Choroid plexus epithelial cell (primary cell): ENCODE results near the gene COQ8B.

Experiments used
- DNase-seq: peaks from one replicate; pipeline ENCODE4 v3.0.0-alpha.2; 2010; ENCODE audit warnings: low read depth
- H3K4me3 ChIP-seq: 2 replicates; pipeline ENCODE4 v1.5.1; 2011; ENCODE audit warnings: low read depth, mild to moderate bottlenecking, control low read depth, low read length, moderate library complexity
- TF ChIP-seq, protein P1 (sequence below): conservative IDR thresholded peaks from 2 replicates; pipeline ENCODE4 v1.5.1; 2011; ENCODE audit warnings: low read depth, mild to moderate bottlenecking, control low read depth, inconsistent platforms, low read length, moderate library complexity

Gene COQ8B

GRCh38 chr19:40668991-40669614 is 47.6 kb downstream of the COQ8B start:
- TF ChIP-seq, protein P1, sequence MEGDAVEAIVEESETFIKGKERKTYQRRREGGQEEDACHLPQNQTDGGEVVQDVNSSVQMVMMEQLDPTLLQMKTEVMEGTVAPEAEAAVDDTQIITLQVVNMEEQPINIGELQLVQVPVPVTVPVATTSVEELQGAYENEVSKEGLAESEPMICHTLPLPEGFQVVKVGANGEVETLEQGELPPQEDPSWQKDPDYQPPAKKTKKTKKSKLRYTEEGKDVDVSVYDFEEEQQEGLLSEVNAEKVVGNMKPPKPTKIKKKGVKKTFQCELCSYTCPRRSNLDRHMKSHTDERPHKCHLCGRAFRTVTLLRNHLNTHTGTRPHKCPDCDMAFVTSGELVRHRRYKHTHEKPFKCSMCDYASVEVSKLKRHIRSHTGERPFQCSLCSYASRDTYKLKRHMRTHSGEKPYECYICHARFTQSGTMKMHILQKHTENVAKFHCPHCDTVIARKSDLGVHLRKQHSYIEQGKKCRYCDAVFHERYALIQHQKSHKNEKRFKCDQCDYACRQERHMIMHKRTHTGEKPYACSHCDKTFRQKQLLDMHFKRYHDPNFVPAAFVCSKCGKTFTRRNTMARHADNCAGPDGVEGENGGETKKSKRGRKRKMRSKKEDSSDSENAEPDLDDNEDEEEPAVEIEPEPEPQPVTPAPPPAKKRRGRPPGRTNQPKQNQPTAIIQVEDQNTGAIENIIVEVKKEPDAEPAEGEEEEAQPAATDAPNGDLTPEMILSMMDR = no peak
- no peak for DNase-seq
- H3K4me3 ChIP-seq = no peak overlapping the region

DNA sequence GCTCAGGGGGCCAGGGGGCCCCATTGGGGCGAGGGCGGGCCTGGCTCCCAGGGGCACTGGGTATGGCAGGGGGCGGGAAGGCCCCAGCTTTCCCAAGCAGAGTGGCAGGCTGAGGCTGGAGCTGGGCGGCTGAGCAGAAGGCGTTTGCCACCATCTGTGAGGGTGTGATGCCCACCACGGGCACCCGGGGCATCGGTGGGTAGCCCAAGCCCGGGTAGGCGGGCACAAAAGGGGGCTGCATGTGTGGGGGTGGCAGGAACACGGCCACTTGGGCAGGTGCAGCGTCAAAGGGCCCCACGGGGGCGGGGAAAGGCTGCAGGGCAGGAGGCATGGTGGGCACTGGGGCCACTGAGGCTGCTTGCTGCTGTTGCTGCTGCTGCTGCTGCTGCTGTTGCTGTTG is 49.1 kb downstream of the COQ8B start:
- no peak for DNase-seq
- no peak overlapping the region for H3K4me3 ChIP-seq
- TF ChIP-seq, protein P1 = no peak

GRCh38 chr19:40666803-40667438 is 49.8 kb downstream of the COQ8B start:
- TF ChIP-seq, protein P1 = no peak
- DNase-seq = no peak
- no peak overlapping the region for H3K4me3 ChIP-seq

DNA sequence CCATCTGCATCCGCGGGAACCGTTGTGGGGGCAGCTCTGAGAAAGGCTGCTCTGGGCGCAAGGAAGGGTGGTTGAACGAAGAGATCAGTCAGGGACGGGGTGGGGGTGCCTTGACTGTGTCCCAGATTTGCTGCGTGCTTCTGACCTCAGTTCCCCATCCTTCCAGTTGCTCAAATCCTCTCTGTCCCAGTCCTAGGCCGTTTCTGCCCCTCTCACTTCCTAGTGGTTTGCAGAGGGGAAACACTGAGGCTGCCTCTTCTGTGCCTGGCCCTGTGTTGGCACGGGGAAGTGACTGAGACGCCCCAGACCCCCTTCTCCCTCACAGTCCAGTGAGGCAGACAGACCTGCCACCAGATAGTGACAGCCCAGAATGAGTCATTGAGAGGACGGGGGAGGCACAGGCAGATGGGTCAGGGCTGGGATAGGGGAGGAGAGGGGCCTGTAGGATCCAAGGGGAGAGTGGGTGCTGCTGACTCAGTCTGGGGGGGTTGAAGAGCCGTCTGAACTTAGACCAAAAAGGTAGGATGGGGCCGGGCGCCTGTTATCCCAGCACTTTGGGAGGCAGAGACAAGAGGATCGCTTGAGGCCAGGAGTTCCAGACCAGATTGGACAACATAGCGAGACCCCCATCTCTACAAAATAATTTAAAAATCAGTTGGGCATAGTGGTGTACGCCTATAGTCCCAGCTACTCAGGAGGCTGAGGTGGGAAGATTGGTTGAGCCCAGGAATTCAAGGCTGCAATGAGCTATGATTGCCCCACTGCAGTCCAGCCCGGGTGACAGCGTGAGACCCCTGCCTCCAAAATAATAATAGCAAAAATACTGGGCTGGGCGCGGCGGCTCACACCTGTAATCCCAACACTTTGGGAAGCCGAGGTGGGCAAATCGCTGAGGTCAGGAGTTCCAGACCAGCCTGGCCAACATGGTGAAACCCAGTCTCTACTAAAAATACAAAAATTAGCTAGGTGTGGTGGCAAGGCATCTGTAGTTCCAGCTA is 52.7 kb downstream of the COQ8B start:
- peak overlapping the region; percentile 66 for H3K4me3 ChIP-seq
- no peak for DNase-seq
- TF ChIP-seq, protein P1 = no peak

- TF ChIP-seq, protein P1 = no peak
- peak; percentile 91 for DNase-seq
- peak overlapping the region; percentile 66 for H3K4me3 ChIP-seq
Measured at GRCh38 chr19:40662925-40663694, 53.6 kb downstream of the COQ8B start.

DNA sequence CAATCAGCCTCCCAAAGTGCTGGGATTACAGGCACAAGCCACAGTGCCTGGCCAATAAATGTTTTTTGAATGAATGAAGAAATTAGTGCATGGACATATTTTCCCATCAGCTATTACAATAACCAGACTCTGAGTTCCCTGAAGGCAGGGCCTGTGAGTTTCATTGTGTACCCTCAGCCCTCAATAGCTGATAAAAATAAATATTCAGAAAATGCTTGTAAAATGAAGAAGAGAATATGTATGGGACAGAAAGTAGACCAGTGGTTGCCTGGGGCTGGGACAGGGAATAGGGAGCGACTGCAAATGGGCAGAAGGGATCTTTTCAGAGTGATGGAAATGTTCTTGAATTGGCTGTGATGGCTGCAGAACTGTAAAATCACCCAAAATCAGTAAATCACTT is 55.1 kb downstream of the COQ8B start:
- DNase-seq = no peak
- TF ChIP-seq, protein P1 = no peak
- no peak overlapping the region for H3K4me3 ChIP-seq
